Suprapubic skin (tissue), 4 donors: ENCODE results near the gene FOXN3. TPM values are rescaled to one million over a fixed set of nuclear protein-coding genes. Genes with fewer than 3 reads are reported as not detected.
"Not testable (repeated sequence)": the region's sequence is repeated elsewhere in the genome, so short reads cannot be mapped to it uniquely, and the experiment has no call there.

Experiments used
- DNase-seq, 2 donors: peaks; one replicate each; pipeline ENCODE4 v3.0.0-alpha.2; 2019; ENCODE audit warnings: low spot score in 2 of 2
- H3K27ac ChIP-seq: fragments of 200-600 bp; sonication (generic); one replicate; pipeline ENCODE4 v1.5.1; 2019
- H3K27me3 ChIP-seq: fragments of 200-600 bp; sonication (generic); one replicate; pipeline ENCODE4 v1.5.1; 2019
- H3K36me3 ChIP-seq: fragments of 200-600 bp; sonication (generic); one replicate; pipeline ENCODE4 v1.5.1; 2019
- H3K4me1 ChIP-seq: fragments of 200-600 bp; sonication (generic); one replicate; pipeline ENCODE4 v1.5.1; 2019
- H3K4me3 ChIP-seq: fragments of 200-600 bp; sonication (generic); one replicate; pipeline ENCODE4 v1.5.1; 2019; ENCODE audit warnings: mild to moderate bottlenecking
- H3K9me3 ChIP-seq: fragments of 200-600 bp; sonication (generic); one replicate; pipeline ENCODE4 v1.5.1; 2019
- EP300 ChIP-seq: sonication (generic); formaldehyde crosslinking; IDR thresholded peaks from one replicate; pipeline ENCODE4 v1.6.1; 2017; ENCODE audit warnings: antibody characterized with exemption
- POLR2A ChIP-seq, 2 donors: fragments of 450-650 bp; IDR thresholded peaks; one replicate each; pipeline ENCODE4 v1.6.1; 2017; ENCODE audit warnings: antibody characterized with exemption in 2 of 2, mild to moderate bottlenecking in 2 of 2, moderate library complexity in 2 of 2
- POLR2AphosphoS5 ChIP-seq, 3 donors: sonication (generic); formaldehyde crosslinking; IDR thresholded peaks; one replicate each; pipeline ENCODE4 v1.6.1; 2017; ENCODE audit warnings: antibody characterized with exemption in 3 of 3
- WGBS: methylation state at CpG from one replicate; pipeline ENCODE4 v1.1.5; 2018; 5-methylcytosine and 5-hydroxymethylcytosine counted together
- total RNA-seq, 4 donors: library from RNA; depleted of rRNA; stranded (reverse); fragments of >200 nt; gene quantifications; one replicate each; pipeline ENCODE4 v1.1.0, GENCODE V29; 2016
- TF ChIP-seq, protein P1 (sequence below), 2 donors: fragments of 200-600 bp in 1 of 2; fragments of 450-650 bp in 1 of 2; sonication (generic) in 1 of 2; IDR thresholded peaks; one replicate each; pipeline ENCODE4 v1.5.1; 2016 to 2019; ENCODE audit warnings: antibody characterized with exemption in 2 of 2, mild to moderate bottlenecking in 1 of 2, moderate library complexity in 1 of 2

The FOXN3 gene
- total RNA-seq, 4 donors from 2014 or later, result 117 to 272 (median 172) TPM

DNA sequence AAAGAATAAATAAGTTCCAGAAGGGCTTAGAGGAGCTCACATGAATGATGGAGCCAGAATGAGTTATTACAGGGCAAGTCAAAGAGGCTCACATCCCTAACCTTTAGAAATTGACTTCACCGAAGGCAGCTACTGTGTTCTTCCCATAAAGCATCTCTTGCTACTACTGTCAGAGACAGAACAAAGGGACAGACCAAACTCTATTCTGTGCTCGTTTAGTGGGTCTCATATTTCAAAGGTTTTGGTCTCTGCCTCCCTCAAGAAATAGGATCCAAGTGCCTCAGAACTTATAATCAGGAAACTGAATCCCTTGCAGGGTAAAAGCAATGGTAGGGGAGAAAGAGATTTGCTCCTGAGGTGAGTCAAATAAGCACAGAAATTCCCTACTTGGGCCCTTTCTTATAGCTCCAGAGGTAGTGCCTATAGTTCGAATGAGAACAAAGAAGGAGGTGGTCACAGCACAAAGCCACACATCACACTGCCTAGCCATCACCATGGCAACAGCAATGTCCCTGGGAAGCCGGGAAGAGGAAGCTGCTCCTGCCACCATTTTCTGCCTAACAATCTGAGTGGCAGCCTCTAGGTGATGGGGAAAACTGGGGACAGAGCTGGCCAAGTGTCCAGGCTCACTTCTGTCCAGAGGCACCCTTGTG lies 294.9 kb downstream of the FOXN3 start:
- TF ChIP-seq, protein P1, sequence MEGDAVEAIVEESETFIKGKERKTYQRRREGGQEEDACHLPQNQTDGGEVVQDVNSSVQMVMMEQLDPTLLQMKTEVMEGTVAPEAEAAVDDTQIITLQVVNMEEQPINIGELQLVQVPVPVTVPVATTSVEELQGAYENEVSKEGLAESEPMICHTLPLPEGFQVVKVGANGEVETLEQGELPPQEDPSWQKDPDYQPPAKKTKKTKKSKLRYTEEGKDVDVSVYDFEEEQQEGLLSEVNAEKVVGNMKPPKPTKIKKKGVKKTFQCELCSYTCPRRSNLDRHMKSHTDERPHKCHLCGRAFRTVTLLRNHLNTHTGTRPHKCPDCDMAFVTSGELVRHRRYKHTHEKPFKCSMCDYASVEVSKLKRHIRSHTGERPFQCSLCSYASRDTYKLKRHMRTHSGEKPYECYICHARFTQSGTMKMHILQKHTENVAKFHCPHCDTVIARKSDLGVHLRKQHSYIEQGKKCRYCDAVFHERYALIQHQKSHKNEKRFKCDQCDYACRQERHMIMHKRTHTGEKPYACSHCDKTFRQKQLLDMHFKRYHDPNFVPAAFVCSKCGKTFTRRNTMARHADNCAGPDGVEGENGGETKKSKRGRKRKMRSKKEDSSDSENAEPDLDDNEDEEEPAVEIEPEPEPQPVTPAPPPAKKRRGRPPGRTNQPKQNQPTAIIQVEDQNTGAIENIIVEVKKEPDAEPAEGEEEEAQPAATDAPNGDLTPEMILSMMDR (IDR thresholded peaks at IDR 0.05), result no peak
- TF ChIP-seq POLR2AphosphoS5 (IDR thresholded peaks at IDR 0.05), result no peak
- no peak for TF ChIP-seq POLR2A (IDR thresholded peaks at IDR 0.05)
- no peak for TF ChIP-seq EP300
- Histone ChIP-seq H3K27me3 (peaks cover 8% of the 10 kb centered on the region), H3K27ac (no peak overlapping the region), H3K4me3 (no peak overlapping the region), H3K9me3 (peaks cover 5% of the 10 kb centered on the region), H3K4me1 (no peaks in the 10 kb centered on the region), H3K36me3 (no peaks in the 10 kb centered on the region)
- DNase-seq, result no peak
- WGBS, result 25% methylated on average over 4 of the region's 4 CpGs

DNA sequence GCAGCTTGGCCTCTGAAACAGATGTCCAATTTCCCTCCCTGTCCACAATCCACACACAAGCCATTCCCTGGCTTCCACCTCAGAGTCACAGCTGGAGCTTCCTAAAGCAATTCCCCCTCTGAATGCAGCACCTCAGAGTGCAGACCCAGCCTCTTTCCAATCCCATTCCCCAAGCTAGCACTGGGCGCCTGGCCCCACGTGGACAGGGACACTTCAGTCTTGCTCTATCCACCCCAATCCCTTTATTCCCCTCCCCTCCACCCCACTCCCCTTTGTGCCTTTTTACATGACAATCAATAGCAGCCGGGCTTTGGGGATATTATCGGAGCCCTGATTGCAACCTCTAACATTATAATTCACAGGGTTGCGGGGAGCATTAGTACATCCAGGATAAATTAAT lies 300.0 kb downstream of the FOXN3 start:
- H3K27ac ChIP-seq, result no peak overlapping the region
- no peak overlapping the region for H3K4me3 ChIP-seq
- peaks cover 5% of the 10 kb centered on the region for H3K9me3 ChIP-seq
- no peaks in the 10 kb centered on the region for H3K36me3 ChIP-seq
- H3K4me1 ChIP-seq, result no peaks in the 10 kb centered on the region
- WGBS, result 72% methylated on average over 5 of the region's 5 CpGs
- DNase-seq, result no peak
- TF ChIP-seq EP300 (no peak), POLR2A (IDR thresholded peaks at IDR 0.05) (no peak), POLR2AphosphoS5 (IDR thresholded peaks at IDR 0.05) (no peak)
- TF ChIP-seq, protein P1 (IDR thresholded peaks at IDR 0.05), result no peak
- H3K27me3 ChIP-seq, result peaks cover 7% of the 10 kb centered on the region

DNA sequence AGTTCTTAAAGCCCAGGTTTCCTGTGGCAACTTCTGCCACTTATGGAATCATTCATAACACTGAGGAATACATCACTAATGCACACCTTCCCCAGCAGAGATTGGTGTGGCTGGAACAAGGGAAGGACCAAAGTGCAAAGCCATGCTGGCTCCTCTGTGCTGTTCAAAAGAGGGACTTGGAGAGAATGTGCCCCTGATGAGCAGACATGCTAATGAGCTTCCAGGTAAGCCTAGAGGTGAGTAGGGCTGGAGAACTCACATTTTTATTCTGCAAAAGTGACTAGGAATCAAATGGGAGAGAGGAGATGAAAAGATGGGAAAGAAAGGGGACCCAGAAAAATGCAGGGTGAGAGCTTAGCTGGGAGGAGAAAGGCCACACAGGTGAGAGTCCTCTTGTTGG lies 302.9 kb downstream of the FOXN3 start:
- Histone ChIP-seq H3K9me3 (no peaks in the 10 kb centered on the region), H3K36me3 (no peaks in the 10 kb centered on the region), H3K4me3 (no peak overlapping the region), H3K4me1 (no peaks in the 10 kb centered on the region), H3K27me3 (peaks cover 4% of the 10 kb centered on the region), H3K27ac (no peak overlapping the region)
- TF ChIP-seq EP300, result no peak
- DNase-seq, result no peak

DNA sequence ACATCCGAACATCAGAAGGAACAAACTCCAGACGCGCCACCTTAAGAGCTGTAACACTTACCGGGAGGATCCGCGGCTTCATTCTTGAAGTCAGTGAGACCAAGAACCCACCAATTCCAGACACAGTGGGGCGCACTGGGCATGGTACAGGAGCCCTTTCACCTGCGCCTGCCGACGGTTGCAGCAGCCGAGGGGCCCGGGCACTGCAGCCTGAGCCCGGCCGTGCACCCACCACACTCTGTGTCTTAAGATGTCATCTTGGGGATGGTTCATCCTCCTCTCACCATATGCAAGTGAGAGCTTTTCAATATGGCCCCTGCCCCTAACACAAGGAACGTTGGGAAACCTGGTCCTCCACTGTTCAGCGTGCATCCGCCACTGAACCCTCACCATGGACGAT lies 304.3 kb downstream of the FOXN3 start:
- WGBS, result 91% methylated on average over 18 of the region's 18 CpGs

DNA sequence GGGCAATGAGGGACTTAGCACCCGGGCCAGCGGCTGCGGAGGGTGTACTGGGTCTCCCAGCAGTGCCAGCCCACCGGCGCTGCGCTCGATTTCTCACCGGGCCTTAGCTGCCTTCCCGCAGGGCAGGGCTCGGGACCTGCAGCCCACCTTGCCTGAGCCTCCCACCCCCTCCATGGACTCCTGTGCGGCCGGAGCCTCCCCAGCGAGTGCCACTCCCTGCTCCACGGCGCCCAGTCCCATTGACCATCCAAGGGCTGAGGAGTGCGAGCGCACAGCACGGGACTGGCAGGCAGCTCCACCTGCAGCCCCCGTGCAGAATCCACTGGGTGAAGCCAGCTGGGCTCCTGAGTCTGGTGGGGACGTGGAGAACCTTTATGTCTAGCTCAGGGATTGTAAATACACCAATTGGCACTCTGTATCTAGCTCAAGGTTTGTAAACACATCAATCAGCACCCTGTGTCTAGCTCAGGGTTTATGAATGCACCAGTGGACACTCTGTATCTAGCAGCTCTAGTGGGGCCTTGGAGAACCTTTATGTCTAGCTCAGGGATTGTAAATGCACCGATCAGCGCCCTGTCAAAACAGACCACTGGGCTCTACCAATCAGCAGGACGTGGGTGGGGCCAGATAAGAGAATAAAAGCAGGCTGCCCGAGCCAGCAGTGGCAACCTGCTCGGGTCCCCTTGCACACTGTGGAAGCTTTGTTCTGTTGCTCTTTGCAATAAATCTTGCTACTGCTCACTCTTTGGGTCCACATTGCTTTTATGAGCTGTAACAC lies 305.1 kb downstream of the FOXN3 start:
- H3K9me3 ChIP-seq, DNase-seq, H3K36me3 ChIP-seq, H3K27ac ChIP-seq, H3K27me3 ChIP-seq, H3K4me1 ChIP-seq, H3K4me3 ChIP-seq: not testable (repeated sequence)
- 90% methylated on average over 8 of the region's 25 CpGs for WGBS

More for the DNA sequence above, 304.3 kb downstream of the FOXN3 start:
- Histone ChIP-seq H3K27me3 (peaks cover 4% of the 10 kb centered on the region), H3K4me1 (no peaks in the 10 kb centered on the region), H3K27ac (no peak overlapping the region), H3K9me3 (no peaks in the 10 kb centered on the region), H3K4me3 (no peak overlapping the region), H3K36me3 (no peaks in the 10 kb centered on the region)
- no peak for TF ChIP-seq POLR2AphosphoS5 (IDR thresholded peaks at IDR 0.05)
- TF ChIP-seq EP300, result no peak
- TF ChIP-seq, protein P1 (IDR thresholded peaks at IDR 0.05), result no peak
- TF ChIP-seq POLR2A (IDR thresholded peaks at IDR 0.05), result no peak
- DNase-seq, result no peak

DNA sequence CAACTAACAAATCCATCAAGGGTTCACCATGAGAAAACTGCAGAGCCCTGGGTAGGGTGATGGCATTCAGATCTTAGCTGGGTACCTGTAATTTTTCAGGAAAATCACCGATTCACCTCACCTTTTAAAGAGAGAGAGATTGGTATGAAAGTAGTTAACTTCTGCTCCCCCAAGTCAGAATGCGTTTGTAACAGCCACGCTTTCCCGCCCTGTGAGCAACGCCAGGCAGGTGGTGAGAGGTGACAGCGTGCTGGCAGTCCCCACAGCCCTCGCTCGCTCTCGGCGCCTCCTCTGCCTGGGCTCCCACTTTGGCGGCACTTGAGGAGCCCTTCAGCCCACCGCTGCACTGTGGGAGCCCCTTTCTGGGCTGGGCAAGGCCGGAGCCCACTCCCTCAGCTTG lies 305.8 kb downstream of the FOXN3 start:
- not testable (repeated sequence) for DNase-seq, H3K4me1 ChIP-seq, H3K27ac ChIP-seq, H3K36me3 ChIP-seq, H3K9me3 ChIP-seq, H3K27me3 ChIP-seq, H3K4me3 ChIP-seq
- 96% methylated on average over 13 of the region's 13 CpGs for WGBS
